Measurements from ENCODE around the gene PIGQ. TPM values are rescaled to one million over a fixed set of nuclear protein-coding genes. Genes with fewer than 3 reads are reported as not detected.

Gene PIGQ
- total RNA-seq, 1 donor from 2014 or later: 53.1 TPM

GRCh38 chr16:616733-617586, 47.2 kb downstream of the PIGQ start:
- H3K4me3 Mint-ChIP-seq: no peak overlapping the region
- no peak for DNase-seq
- POLR2A ChIA-PET: no interaction called here
- no peak for ATAC-seq (ENCODE audit: low read depth)
- H3K27me3 Mint-ChIP-seq: no peaks in the 10 kb centered on the region
- intact Hi-C loops (cut with micrococcal nuclease): no loop called here
- no peak overlapping the region for H3K27ac Mint-ChIP-seq
- TF ChIP-seq CTCF (IDR thresholded peaks at IDR 0.05): no peak
- H3K36me3 Mint-ChIP-seq (ENCODE audit: low read depth): peaks cover 8% of the 10 kb centered on the region
- H3K9me3 Mint-ChIP-seq: no peaks in the 10 kb centered on the region
- CTCF ChIA-PET: no interaction called here
- peaks cover 8% of the 10 kb centered on the region for H3K4me1 Mint-ChIP-seq

- Mint-ChIP-seq H3K4me1 (peaks cover 8% of the 10 kb centered on the region), H3K9me3 (no peaks in the 10 kb centered on the region), H3K27ac (no peak overlapping the region), H3K36me3 (ENCODE audit: low read depth) (peaks cover 8% of the 10 kb centered on the region), H3K27me3 (no peaks in the 10 kb centered on the region), H3K4me3 (no peak overlapping the region)
- no peak for TF ChIP-seq CTCF (IDR thresholded peaks at IDR 0.05)
- DNase-seq (no peak), ATAC-seq (ENCODE audit: low read depth) (no peak)
- intact Hi-C loops (cut with micrococcal nuclease): no loop called here
- CTCF ChIA-PET: no interaction called here
- POLR2A ChIA-PET: interaction anchor here (0.6 kb wide), 2 partner anchors 32 to 416 kb away, joined by 3 to 9 read pairs; partner anchors contain the start of gene WDR90
Measured at GRCh38 chr16:617855-618254, 48.1 kb downstream of the PIGQ start.

GRCh38 chr16:619476-620100, 49.8 kb downstream of the PIGQ start:
- Mint-ChIP-seq H3K4me1 (peaks cover 7% of the 10 kb centered on the region), H3K27me3 (no peaks in the 10 kb centered on the region), H3K36me3 (ENCODE audit: low read depth) (peaks cover 7% of the 10 kb centered on the region), H3K9me3 (no peaks in the 10 kb centered on the region), H3K27ac (no peak overlapping the region), H3K4me3 (no peak overlapping the region)
- ATAC-seq (ENCODE audit: low read depth) (no peak), DNase-seq (no peak)
- POLR2A ChIA-PET: no interaction called here
- intact Hi-C loops (cut with micrococcal nuclease): no loop called here
- CTCF ChIA-PET: no interaction called here
- no peak for TF ChIP-seq CTCF (IDR thresholded peaks at IDR 0.05)

GRCh38 chr16:620700-621525, 51.1 kb downstream of the PIGQ start:
- DNase-seq: no peak
- Mint-ChIP-seq H3K36me3 (ENCODE audit: low read depth) (peaks cover 5% of the 10 kb centered on the region), H3K9me3 (no peaks in the 10 kb centered on the region), H3K4me1 (no peaks in the 10 kb centered on the region), H3K27me3 (no peaks in the 10 kb centered on the region), H3K27ac (no peak overlapping the region), H3K4me3 (no peak overlapping the region)
- no peak for TF ChIP-seq CTCF (IDR thresholded peaks at IDR 0.05)
- no peak for ATAC-seq (ENCODE audit: low read depth)
- CTCF ChIA-PET: no interaction called here
- POLR2A ChIA-PET: no interaction called here
- intact Hi-C loops (cut with micrococcal nuclease): no loop called here
